ENCODE data around the gene ATOH1.

DNA sequence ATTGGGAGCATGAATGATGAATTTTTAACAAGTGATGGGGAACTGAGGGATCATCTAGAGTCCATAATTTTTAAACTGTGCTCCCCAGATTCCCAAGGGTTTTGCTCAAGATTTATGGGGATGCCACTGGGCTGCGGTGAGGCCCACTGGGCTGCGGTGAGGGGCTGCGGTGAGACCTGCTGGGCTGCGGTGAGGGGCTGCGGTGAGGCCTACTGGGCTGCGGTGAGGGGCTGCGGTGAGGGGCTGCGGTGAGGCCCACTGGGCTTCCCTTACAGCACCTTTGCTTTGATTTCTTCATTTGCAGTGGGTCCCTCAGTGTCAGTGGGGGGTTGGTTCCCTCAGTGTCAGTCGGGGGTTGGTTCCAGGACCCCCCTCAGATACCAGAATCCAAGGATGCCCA, 47.4 kb upstream of the ATOH1 start:
- TF ChIP-seq TAF1 (CRISPR knock-in tag; IDR thresholded peaks at IDR 0.05), result no peak
- no peak for TF ChIP-seq ZNF816 (CRISPR knock-in tag; IDR thresholded peaks at IDR 0.05; ENCODE audit: borderline replicate concordance)
- no peak for TF ChIP-seq RELA (CRISPR knock-in tag; IDR thresholded peaks at IDR 0.05)
- no peak for TF ChIP-seq POLR2A (IDR thresholded peaks at IDR 0.05; ENCODE audit: insufficient read depth in 1 of 2, low read depth in 2 of 2, low read length in 2 of 2)
- no peak for TF ChIP-seq ZNF83 (CRISPR knock-in tag; IDR thresholded peaks at IDR 0.05; ENCODE audit: borderline replicate concordance)
- no peak for TF ChIP-seq SMAD9 (CRISPR knock-in tag; IDR thresholded peaks at IDR 0.05)
- no peak for TF ChIP-seq HNRNPLL (IDR thresholded peaks at IDR 0.05; ENCODE audit: low read depth, low read length, poor library complexity, severe bottlenecking)
- TF ChIP-seq, protein P1, sequence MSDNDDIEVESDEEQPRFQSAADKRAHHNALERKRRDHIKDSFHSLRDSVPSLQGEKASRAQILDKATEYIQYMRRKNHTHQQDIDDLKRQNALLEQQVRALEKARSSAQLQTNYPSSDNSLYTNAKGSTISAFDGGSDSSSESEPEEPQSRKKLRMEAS (IDR thresholded peaks at IDR 0.05), result no peak
- TF ChIP-seq ELF4 (CRISPR knock-in tag; IDR thresholded peaks at IDR 0.05; ENCODE audit: borderline replicate concordance), result no peak
- no peak for TF ChIP-seq ZBTB40 (IDR thresholded peaks at IDR 0.05)
- TF ChIP-seq ZBTB40 (CRISPR knock-in tag; IDR thresholded peaks at IDR 0.05), result no peak
- no peak for TF ChIP-seq ZNF343 (CRISPR knock-in tag; IDR thresholded peaks at IDR 0.05)
- no peak for TF ChIP-seq HCFC1 (IDR thresholded peaks at IDR 0.05; ENCODE audit: low read depth, low read length)
- TF ChIP-seq, protein P2, sequence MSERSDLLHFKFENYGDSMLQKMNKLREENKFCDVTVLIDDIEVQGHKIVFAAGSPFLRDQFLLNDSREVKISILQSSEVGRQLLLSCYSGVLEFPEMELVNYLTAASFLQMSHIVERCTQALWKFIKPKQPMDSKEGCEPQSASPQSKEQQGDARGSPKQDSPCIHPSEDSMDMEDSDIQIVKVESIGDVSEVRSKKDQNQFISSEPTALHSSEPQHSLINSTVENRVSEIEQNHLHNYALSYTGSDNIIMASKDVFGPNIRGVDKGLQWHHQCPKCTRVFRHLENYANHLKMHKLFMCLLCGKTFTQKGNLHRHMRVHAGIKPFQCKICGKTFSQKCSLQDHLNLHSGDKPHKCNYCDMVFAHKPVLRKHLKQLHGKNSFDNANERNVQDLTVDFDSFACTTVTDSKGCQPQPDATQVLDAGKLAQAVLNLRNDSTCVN (CRISPR knock-in tag; IDR thresholded peaks at IDR 0.05; ENCODE audit: borderline replicate concordance), result no peak
- no peak for TF ChIP-seq FOXJ3 (CRISPR knock-in tag; IDR thresholded peaks at IDR 0.05; ENCODE audit: borderline replicate concordance)

Measured in HepG2 (cell line).